Activated T-helper 2 cell treated with anti-CD3 and anti-CD28 coated beads, Interferon-gamma antibody, Interleukin-2, Interleukin-4, amounts not matched to agents 10 μg/mL and 5 μg/mL and 100 μg/mL, durations not matched to agents 14 hours and 24 hours and 36 hours (primary cell): ENCODE measurements around the gene MADD. TPM values are rescaled to one million over a fixed set of nuclear protein-coding genes. Genes with fewer than 3 reads are reported as not detected.
"Not testable (repeated sequence)": the region's sequence is repeated elsewhere in the genome, so short reads cannot be mapped to it uniquely, and the experiment has no call there.

Source experiments
- DNase-seq: peaks from one replicate; pipeline ENCODE4 v3.0.0; 2021; ENCODE audit warnings: low spot score
- H3K27ac Mint-ChIP-seq: one replicate; pipeline ENCODE4 v1.8.0; 2021; ENCODE audit warnings: mixed read lengths
- H3K27me3 Mint-ChIP-seq: one replicate; pipeline ENCODE4 v1.8.0; 2021; ENCODE audit warnings: low read depth, mixed read lengths
- H3K36me3 Mint-ChIP-seq: one replicate; pipeline ENCODE4 v1.8.0; 2021; ENCODE audit warnings: low read depth, mixed read lengths
- H3K4me1 Mint-ChIP-seq: one replicate; pipeline ENCODE4 v1.8.0; 2021; ENCODE audit warnings: low read depth, mixed read lengths
- H3K4me3 Mint-ChIP-seq: one replicate; pipeline ENCODE4 v1.8.0; 2021; ENCODE audit warnings: low read depth, mild to moderate bottlenecking, moderate library complexity, mixed read lengths
- H3K9me3 Mint-ChIP-seq: one replicate; pipeline ENCODE4 v1.8.0; 2021; ENCODE audit warnings: mixed read lengths
- intact Hi-C: fragments of 100-400 bp; cut with micrococcal nuclease; formaldehyde crosslinking; loops from one replicate; pipeline ENCODE4 v1.15.1; 2023
- total RNA-seq: library from RNA; stranded (reverse); gene quantifications from 2 replicates; pipeline ENCODE4 v1.2.3, GENCODE V29; 2022

The MADD gene
- total RNA-seq, 1 donor from 2014 or later = 83.2 TPM

GRCh38 chr11:47285969-47286770, 16.2 kb downstream of the MADD start:
- no peak overlapping the region for H3K27ac Mint-ChIP-seq
- H3K9me3 Mint-ChIP-seq = no peaks in the 10 kb centered on the region
- no peak for DNase-seq
- H3K27me3 Mint-ChIP-seq = no peaks in the 10 kb centered on the region
- H3K36me3 Mint-ChIP-seq = peaks cover 80% of the 10 kb centered on the region
- no peaks in the 10 kb centered on the region for H3K4me1 Mint-ChIP-seq
- intact Hi-C loops = no loop called here
- H3K4me3 Mint-ChIP-seq = no peak overlapping the region

DNA sequence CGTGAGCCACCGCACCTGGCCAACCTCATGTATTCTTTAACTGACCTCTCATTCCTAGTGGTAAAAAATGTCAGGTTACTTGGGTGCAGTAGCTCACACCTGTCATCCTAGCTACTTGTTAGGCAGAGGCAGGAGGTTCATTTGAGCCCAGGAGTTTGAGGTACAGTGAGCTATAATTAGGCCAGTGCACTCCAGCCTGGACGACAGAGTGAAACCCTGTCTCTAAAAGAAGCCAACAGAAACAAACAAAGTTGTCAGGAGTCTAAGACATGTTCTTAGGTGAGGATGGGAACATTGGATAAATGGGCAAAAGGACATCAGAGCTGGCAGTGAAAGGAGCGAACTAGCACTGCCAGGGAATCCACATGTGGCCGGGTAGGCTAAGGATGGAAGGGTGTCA, 18.1 kb downstream of the MADD start:
- peaks cover 86% of the 10 kb centered on the region for H3K36me3 Mint-ChIP-seq
- H3K9me3 Mint-ChIP-seq = no peaks in the 10 kb centered on the region
- DNase-seq = no peak
- no peaks in the 10 kb centered on the region for H3K4me1 Mint-ChIP-seq
- H3K27ac Mint-ChIP-seq = no peak overlapping the region
- H3K4me3 Mint-ChIP-seq = no peak overlapping the region
- intact Hi-C loops = no loop called here
- H3K27me3 Mint-ChIP-seq = no peaks in the 10 kb centered on the region

DNA sequence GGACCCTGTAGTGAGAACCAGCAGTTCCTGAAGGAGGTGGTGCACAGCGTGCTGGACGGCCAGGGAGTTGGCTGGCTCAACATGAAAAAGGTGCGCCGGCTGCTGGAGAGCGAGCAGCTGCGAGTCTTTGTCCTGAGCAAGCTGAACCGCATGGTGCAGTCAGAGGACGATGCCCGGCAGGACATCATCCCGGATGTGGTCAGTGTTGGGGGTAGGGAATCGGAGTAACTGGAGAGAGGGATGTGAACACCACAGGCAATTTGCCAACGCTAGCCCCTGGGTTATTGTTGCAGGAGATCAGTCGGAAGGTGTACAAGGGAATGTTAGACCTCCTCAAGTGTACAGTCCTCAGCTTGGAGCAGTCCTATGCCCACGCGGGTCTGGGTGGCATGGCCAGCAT, 19.9 kb downstream of the MADD start:
- H3K27ac Mint-ChIP-seq = no peak overlapping the region
- intact Hi-C loops = no loop called here
- no peaks in the 10 kb centered on the region for H3K4me1 Mint-ChIP-seq
- peaks cover 86% of the 10 kb centered on the region for H3K36me3 Mint-ChIP-seq
- H3K4me3 Mint-ChIP-seq = no peak overlapping the region
- H3K27me3 Mint-ChIP-seq = no peaks in the 10 kb centered on the region
- DNase-seq = no peak
- no peaks in the 10 kb centered on the region for H3K9me3 Mint-ChIP-seq

GRCh38 chr11:47295385-47295784, 25.5 kb downstream of the MADD start:
- Mint-ChIP-seq H3K4me3 (no peak overlapping the region), H3K27ac (no peak overlapping the region), H3K36me3 (peaks cover 88% of the 10 kb centered on the region), H3K27me3 (no peaks in the 10 kb centered on the region), H3K9me3 (peaks cover 19% of the 10 kb centered on the region), H3K4me1 (no peaks in the 10 kb centered on the region)
- DNase-seq = no peak
- intact Hi-C loops = no loop called here

DNA sequence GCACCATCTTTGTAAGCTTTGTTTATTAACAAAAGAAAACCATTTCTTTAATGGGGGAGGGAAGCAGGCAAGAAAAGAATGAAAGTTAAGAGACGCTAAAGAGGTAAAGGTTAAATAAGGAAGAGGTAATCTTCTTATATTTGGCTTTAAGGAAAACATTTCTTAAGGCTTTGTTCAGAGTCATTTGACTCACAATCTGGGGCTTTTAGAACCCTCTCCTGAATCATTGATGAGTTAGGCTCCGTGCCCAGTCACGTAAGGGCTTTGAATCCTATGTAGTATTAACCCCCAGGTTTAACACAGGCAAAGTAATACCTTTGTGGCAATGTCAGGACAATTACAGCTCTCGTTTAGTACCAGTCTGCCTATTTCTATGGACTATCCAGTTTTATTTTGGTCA, 26.1 kb downstream of the MADD start:
- H3K4me3 Mint-ChIP-seq = no peak overlapping the region
- peaks cover 88% of the 10 kb centered on the region for H3K36me3 Mint-ChIP-seq
- no peak overlapping the region for H3K27ac Mint-ChIP-seq
- DNase-seq = no peak
- H3K4me1 Mint-ChIP-seq = peaks cover 1% of the 10 kb centered on the region
- intact Hi-C loops = no loop called here
- H3K27me3 Mint-ChIP-seq = no peaks in the 10 kb centered on the region
- H3K9me3 Mint-ChIP-seq = peaks cover 24% of the 10 kb centered on the region

- Mint-ChIP-seq H3K4me3 (no peak overlapping the region), H3K27me3 (no peaks in the 10 kb centered on the region), H3K9me3 (peaks cover 43% of the 10 kb centered on the region), H3K4me1 (peaks cover 7% of the 10 kb centered on the region), H3K36me3 (peaks cover 92% of the 10 kb centered on the region), H3K27ac (no peak overlapping the region)
- DNase-seq = no peak
- intact Hi-C loops = no loop called here
Measured at GRCh38 chr11:47299078-47299477, 29.1 kb downstream of the MADD start.

GRCh38 chr11:47302853-47303252, 32.9 kb downstream of the MADD start:
- peaks cover 7% of the 10 kb centered on the region for H3K4me1 Mint-ChIP-seq
- peak overlapping the region; percentile 67 for H3K27ac Mint-ChIP-seq
- DNase-seq = no peak
- H3K27me3 Mint-ChIP-seq = no peaks in the 10 kb centered on the region
- intact Hi-C loops = no loop called here
- peaks cover 43% of the 10 kb centered on the region for H3K9me3 Mint-ChIP-seq
- H3K36me3 Mint-ChIP-seq = peaks cover 88% of the 10 kb centered on the region
- no peak overlapping the region for H3K4me3 Mint-ChIP-seq

GRCh38 chr11:47305734-47306483, 36.0 kb downstream of the MADD start:
- no peaks in the 10 kb centered on the region for H3K27me3 Mint-ChIP-seq
- no peak overlapping the region for H3K27ac Mint-ChIP-seq
- no peak for DNase-seq
- H3K4me3 Mint-ChIP-seq = no peak overlapping the region
- H3K36me3 Mint-ChIP-seq = peaks cover 79% of the 10 kb centered on the region
- H3K4me1 Mint-ChIP-seq = peaks cover 6% of the 10 kb centered on the region
- H3K9me3 Mint-ChIP-seq = peaks cover 20% of the 10 kb centered on the region
- intact Hi-C loops = no loop called here

GRCh38 chr11:47306484-47306844, 36.5 kb downstream of the MADD start:
- H3K36me3 Mint-ChIP-seq = peaks cover 79% of the 10 kb centered on the region
- H3K27ac Mint-ChIP-seq = peak overlapping the region; percentile 17

GRCh38 chr11:47308050-47308823, 38.3 kb downstream of the MADD start:
- no peak for DNase-seq
- no peaks in the 10 kb centered on the region for H3K4me1 Mint-ChIP-seq
- H3K27me3 Mint-ChIP-seq = no peaks in the 10 kb centered on the region
- H3K27ac Mint-ChIP-seq = no peak overlapping the region
- H3K4me3 Mint-ChIP-seq = no peak overlapping the region
- peaks cover 73% of the 10 kb centered on the region for H3K36me3 Mint-ChIP-seq
- intact Hi-C loops = no loop called here
- H3K9me3 Mint-ChIP-seq = no peaks in the 10 kb centered on the region

More at GRCh38 chr11:47306484-47306844, 36.5 kb downstream of the MADD start:
- intact Hi-C loops = no loop called here
- DNase-seq = no peak
- Mint-ChIP-seq H3K4me1 (peaks cover 6% of the 10 kb centered on the region), H3K9me3 (peaks cover 16% of the 10 kb centered on the region), H3K27me3 (no peaks in the 10 kb centered on the region), H3K4me3 (no peak overlapping the region)

DNA sequence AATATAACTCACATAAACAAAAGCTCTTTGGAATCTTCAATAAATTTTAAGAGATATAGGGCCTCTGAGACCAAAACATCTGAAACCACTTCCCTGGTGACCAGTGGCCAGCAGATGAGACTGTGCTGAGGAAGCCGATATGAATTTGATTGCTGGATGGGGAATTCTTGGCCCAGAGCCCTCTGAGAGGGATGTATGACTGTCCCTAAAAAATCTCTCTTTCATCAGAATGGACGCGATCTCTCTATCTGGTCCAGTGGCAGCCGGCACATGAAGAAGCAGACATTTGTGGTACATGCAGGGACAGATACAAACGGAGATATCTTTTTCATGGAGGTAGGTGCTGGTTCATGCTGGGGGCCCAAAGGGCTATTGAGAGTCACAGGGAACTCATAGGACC, 45.1 kb downstream of the MADD start:
- DNase-seq = no peak
- no peaks in the 10 kb centered on the region for H3K27me3 Mint-ChIP-seq
- no peaks in the 10 kb centered on the region for H3K9me3 Mint-ChIP-seq
- H3K4me3 Mint-ChIP-seq = no peak overlapping the region
- peaks cover 52% of the 10 kb centered on the region for H3K36me3 Mint-ChIP-seq
- H3K4me1 Mint-ChIP-seq = peaks cover 6% of the 10 kb centered on the region
- intact Hi-C loops = no loop called here
- no peak overlapping the region for H3K27ac Mint-ChIP-seq

GRCh38 chr11:47316501-47316900, 46.6 kb downstream of the MADD start:
- H3K27ac Mint-ChIP-seq, H3K27me3 Mint-ChIP-seq, H3K4me1 Mint-ChIP-seq, intact Hi-C loops, DNase-seq, H3K4me3 Mint-ChIP-seq, H3K9me3 Mint-ChIP-seq: not testable (repeated sequence)
- peaks cover 50% of the 10 kb centered on the region for H3K36me3 Mint-ChIP-seq
